HG03342 (cell line): Measurements from ENCODE around the gene PPP1R37.
"Not testable (repeated sequence)": the region's sequence is repeated elsewhere in the genome, so short reads cannot be mapped to it uniquely, and the experiment has no call there.

Source experiments
- ATAC-seq: cut with Tn5 transposase; IDR thresholded peaks from one replicate; pipeline ENCODE4 v1.9.1; 2021; ENCODE audit warnings: mild to moderate bottlenecking, moderate library complexity; ENCODE audit not compliant: unreplicated experiment

PPP1R37 gene

DNA sequence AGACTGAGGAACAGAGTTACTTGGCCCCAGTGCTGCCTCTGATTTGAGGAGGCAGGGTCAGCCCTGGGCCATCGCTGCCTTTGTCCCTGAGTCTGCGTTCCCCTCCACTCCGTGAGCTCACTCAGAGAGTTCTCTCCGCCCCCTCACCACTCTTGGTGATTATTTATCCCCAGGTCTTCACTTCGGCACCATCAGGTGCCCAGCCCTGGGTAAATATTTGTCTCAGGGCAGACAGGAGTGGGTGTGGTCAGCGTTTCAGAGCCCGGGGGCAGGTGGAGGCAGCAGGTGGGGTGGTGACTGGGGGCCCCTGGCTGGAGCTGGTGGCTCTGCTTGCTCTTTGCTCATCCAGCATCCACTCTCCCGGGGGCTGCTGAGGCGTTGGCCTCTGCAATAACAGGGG, 20.6 kb downstream of the PPP1R37 start:
- no peak for ATAC-seq

DNA sequence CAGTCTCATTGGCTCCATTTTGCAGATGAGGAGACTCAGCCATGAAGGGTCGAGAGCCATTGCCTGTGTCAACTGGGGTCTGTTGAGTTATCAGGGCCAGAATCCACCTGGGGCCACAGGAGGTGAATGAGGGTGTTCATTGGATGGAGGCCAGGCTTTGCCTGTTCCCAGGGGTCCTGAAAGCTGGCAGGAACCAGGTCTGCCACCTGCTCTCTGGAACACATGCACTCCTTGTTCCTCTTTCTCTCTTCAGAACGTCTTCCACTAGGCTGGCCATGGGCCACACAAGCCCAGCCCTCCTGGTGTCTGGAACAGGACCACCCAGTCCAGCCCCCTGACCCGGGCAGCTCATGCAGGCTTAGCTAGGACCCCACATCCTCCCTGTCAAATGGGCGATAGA, 21.1 kb downstream of the PPP1R37 start:
- no peak for ATAC-seq

DNA sequence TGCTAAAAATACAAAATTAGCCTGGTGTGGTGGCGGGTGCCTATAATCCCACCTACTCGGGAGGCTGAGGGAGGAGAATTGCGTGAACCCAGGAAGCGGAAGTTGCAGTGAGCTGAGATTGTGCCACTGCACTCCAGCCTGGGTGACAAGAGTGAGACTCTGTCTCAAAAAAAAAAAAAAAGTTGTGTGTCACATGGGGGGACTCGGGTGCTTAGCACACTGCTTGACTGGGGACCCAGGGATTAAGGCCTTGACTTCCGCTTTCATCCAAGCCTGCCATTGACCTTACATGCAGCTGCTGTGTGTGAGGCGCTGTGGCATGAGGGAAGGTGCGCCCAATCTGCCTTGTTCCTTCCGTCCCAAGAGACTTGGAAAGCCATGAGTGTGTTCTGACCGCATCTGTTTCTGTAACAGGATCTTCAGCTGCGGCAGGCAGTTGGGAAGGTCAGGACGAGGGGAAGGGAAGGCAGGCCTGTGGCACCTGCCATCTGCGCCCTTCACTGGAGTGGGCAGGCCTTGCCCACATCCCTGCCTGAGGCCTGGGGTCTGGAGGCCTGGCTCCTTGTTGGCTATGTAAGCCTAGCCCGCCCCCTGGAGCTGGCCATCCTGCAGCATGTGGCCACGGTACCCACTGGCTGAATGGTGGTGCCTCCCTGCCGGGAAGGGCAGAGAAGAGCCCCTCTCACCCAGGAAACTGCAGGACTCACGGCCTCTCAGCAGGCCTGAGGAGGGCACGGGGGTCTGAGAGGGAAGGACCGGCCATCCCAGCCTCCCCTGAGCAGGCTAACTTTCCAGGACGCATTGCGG, 23.0 kb downstream of the PPP1R37 start:
- no peak for ATAC-seq

DNA sequence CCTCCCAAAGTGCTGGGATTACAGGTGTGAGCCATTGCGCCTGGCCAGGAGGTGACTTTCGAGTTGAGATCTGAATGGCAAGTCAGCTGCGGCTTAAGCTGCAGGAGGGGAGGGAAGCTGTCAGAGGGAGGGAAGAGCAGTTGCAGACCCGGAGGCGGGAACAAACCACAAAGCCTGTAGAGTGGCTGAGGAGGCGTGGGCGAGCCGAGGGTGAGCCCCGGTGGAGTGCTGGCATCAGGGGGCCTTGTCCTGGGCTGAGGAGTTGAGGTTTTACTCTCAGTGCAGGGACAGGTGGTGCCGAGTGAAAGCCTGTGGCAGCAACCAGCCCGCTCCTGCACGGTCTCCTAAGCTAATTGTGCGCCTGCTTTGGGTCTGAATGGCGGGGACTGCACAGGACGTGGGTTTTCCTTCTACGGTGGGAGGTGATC, 24.2 kb downstream of the PPP1R37 start:
- ATAC-seq = no peak

GRCh38 chr19:45117671-45118070, 24.7 kb downstream of the PPP1R37 start:
- ATAC-seq = no peak

GRCh38 chr19:45118106-45118505, 25.1 kb downstream of the PPP1R37 start:
- no peak for ATAC-seq

GRCh38 chr19:45118591-45119355, 25.8 kb downstream of the PPP1R37 start:
- not testable (repeated sequence) for ATAC-seq

- no peak for ATAC-seq
These were observed 26.6 kb downstream of the PPP1R37 start for GRCh38 chr19:45119582-45119981.

DNA sequence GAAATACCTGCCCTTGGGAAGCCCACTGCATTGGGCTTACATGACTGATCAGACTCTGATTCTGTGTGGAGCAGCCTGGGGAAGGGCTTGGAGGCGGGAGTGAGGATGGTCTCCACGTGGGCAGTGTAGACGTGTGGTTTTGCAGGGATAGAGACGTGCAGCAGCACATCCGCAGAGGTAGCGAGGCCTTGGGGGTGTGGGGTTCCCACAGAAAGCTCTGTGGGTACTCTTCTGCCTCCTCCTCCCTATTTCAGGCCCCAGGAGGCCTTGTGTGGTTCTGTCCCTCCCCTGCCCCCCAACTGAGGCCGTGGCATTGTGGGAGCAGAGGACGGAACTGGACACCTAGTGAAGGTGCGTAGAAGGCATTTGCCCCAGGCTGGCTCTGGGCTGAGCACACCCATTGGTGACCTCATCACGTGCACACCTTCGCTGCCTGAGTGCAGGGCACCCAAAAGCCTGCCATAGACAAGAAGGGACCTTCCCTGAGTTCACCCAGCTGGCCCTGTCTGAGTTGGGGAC, 28.9 kb downstream of the PPP1R37 start:
- no peak for ATAC-seq

GRCh38 chr19:45122832-45123231, 29.9 kb downstream of the PPP1R37 start:
- ATAC-seq = no peak

- no peak for ATAC-seq
These were observed 30.5 kb downstream of the PPP1R37 start for GRCh38 chr19:45123440-45123850.

- ATAC-seq = no peak
These were observed 31.0 kb downstream of the PPP1R37 start for GRCh38 chr19:45124021-45124420.

DNA sequence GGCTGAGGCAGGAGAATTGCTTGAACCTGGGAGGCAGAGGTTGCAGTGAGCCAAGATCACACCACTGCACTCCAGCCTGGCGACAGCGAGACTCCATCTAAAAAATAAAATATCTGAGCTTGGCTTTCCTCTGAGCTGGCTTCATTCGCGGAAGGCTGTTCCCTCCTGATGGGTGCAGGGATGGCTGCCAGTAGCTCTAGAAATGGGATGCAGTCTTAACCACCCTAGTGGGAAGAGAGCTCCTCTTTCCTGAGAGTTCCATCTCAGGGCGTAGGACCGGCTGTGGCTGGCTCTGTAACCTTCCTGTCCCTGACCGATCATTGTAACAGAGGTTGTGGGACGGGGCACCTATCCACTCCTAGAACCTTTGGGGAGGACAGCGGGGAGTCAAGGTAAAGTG, 32.4 kb downstream of the PPP1R37 start:
- no peak for ATAC-seq

- no peak for ATAC-seq
These were observed 33.1 kb downstream of the PPP1R37 start for GRCh38 chr19:45125975-45126493.

- ATAC-seq = no peak
These were observed 33.7 kb downstream of the PPP1R37 start for GRCh38 chr19:45126654-45127053.

DNA sequence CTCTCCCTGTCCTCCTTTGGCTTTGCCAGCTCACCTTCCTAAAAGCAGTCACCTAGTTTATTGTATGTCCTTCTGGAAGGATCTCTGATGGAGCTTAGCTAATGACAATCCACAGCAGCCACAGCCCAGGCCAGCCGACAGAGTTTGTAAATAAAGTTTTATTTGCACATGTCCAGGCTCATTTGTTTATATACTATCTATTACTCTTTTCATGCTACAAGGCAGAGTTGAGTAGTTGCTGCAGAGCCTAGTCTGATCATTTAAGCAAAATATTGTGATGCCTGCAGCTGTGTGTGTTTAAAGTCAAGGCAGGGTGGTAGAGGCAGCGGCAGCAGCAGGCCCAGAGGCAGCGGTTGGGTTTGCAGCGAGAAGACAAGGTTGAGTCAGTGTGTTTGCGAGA, 35.2 kb downstream of the PPP1R37 start:
- ATAC-seq = no peak

- ATAC-seq = no peak
These were observed 35.8 kb downstream of the PPP1R37 start for GRCh38 chr19:45128806-45129205.

DNA sequence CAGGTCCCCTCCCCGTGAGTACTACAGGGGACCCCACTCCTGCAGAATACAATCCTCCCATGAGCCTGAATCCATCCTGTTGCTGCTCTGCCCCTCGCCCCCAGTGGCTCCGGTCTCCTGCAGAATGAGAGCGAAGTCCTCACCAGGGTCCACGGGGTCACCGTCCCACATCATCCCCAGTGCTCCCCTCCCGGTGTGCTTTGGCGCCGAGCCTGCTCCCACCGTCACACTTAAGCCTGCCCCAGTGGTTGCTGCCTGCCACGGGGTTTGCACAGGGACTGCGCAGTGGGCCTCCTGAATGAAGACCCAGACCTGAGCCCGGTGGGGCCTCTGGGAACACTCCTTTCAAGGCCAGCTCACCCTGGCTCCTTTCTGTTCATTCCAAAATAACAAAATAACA, 37.3 kb downstream of the PPP1R37 start:
- no peak for ATAC-seq

- no peak for ATAC-seq
These were observed 38.1 kb downstream of the PPP1R37 start for GRCh38 chr19:45130888-45131615.

GRCh38 chr19:45133661-45134060, 40.7 kb downstream of the PPP1R37 start:
- no peak for ATAC-seq
